ENCODE measurements around the gene FKBP11.

- TF ChIP-seq CTCF (IDR thresholded peaks at IDR 0.05; ENCODE audit: borderline replicate concordance, extremely low read depth, low read length, poor library complexity, severe bottlenecking), result peak; percentile 45
- no peak for TF ChIP-seq EZH2 (IDR thresholded peaks at IDR 0.05; ENCODE audit: borderline replicate concordance, low read depth, low read length, severe bottlenecking)
Observed at GRCh38 chr12:48937170-48937569, 11.9 kb upstream of the FKBP11 start.
